Activated gamma-delta T cell (primary cell): ENCODE measurements around the gene KCNH6.
A peak's percentile ranks its signal among the peaks of the same experiment; 100 is the strongest.

ENCODE experiments used
- DNase-seq: peaks from one replicate; lab custom pipeline; 2025; lab: John Stamatoyannopoulos, UW
- total RNA-seq, 2 donors: gene quantifications; one replicate each; lab custom pipeline; 2026; lab: John Stamatoyannopoulos, UW

The KCNH6 gene, protein sequence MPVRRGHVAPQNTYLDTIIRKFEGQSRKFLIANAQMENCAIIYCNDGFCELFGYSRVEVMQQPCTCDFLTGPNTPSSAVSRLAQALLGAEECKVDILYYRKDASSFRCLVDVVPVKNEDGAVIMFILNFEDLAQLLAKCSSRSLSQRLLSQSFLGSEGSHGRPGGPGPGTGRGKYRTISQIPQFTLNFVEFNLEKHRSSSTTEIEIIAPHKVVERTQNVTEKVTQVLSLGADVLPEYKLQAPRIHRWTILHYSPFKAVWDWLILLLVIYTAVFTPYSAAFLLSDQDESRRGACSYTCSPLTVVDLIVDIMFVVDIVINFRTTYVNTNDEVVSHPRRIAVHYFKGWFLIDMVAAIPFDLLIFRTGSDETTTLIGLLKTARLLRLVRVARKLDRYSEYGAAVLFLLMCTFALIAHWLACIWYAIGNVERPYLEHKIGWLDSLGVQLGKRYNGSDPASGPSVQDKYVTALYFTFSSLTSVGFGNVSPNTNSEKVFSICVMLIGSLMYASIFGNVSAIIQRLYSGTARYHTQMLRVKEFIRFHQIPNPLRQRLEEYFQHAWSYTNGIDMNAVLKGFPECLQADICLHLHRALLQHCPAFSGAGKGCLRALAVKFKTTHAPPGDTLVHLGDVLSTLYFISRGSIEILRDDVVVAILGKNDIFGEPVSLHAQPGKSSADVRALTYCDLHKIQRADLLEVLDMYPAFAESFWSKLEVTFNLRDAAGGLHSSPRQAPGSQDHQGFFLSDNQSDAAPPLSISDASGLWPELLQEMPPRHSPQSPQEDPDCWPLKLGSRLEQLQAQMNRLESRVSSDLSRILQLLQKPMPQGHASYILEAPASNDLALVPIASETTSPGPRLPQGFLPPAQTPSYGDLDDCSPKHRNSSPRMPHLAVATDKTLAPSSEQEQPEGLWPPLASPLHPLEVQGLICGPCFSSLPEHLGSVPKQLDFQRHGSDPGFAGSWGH
- total RNA-seq: 0 reads per million in 2 donors

DNA sequence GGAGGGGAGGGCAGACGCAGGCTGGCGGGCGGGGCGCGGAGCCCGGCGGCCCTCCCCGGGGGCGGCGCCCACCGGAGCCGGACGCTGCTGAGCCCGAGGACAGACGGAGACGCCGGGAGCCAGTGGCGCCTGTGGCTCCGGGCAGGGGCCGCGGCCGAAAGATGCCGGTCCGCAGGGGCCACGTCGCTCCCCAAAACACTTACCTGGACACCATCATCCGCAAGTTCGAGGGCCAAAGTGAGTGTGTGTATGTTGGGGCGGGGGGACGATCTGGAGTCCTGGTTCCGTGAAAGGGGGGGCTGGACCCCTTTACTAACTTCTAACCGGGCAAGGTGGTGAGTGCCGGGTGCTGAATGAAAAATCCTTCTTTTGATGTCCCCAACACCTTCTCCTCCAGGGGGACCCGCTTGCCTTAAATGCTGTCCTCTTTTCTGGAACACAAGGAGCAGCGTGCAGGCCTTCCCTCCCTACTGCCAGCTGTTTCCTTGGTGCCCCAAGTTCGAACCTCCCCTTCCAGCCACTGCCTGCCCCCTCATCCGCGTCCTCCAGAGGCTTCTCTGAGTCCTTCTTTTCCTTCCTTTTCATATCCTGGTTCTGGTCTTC, at the start of gene KCNH6:
TSS of gene KCNH6 (plus strand) at position 106 of the 603 bp plus-strand sequence. CDS start at position 162, 56 bp downstream.
- DNase-seq: no peak

DNA sequence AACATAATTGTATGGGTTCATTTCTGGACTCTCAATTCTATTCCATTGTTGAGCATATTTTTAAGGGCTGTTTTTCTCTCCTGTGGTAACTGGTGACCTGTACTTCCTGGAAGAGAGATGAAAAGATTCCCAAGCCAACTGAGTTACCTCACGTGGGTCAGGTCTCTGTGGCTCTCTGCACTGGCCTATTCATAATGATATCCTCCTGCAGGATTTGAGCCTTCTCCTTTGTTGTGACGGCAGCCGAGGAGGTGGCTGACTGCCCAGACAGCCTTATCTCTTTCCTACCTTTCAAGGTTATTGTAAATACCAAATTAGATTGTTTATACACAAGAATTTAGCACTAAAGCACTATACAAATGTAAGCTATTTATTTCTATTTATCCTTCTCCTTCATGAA, 49.0 kb upstream of the KCNH6 start:
- DNase-seq: no peak

DNA sequence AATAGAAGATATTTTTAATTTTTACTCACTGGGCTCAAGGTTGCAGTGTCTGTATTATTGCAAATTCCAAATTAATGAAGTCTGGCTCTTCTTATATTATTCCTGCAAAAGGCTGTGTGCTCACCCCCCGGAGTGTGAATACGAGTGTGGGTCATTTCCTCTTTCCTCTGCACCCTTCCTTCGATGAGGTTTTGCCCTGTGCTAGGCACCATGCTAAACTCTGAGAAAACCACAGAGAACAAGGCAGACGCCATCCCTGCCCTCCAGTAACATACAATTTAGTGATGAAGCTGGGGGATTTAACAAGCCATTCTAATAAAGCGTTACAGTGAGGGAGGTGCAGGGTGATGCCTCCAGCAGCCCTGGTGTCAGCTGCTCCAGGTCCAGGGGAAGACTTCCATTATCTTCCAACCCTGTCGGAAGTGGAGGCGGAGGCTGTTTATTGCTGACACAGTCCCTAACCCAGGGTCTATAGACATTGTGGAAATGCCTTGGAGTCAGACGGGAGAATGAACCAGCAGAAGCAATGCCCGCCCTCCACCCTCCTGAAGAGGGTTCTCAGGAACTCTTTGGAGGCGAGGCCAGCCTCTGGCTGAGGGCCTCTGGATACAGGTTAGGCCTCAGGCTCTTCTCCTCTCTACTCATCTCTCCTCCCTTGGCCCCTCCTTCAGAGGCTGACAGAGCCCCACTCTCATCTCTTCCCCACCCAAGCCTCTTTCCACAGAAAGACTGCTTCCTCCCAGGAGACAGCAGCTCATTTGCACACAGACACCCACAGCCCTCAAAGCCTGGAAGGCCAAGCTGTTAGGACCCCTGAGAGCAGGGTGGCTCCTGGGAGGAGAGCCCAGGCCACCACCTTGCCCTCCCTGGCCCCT, 48.3 kb upstream of the KCNH6 start:
- DNase-seq: no peak

DNA sequence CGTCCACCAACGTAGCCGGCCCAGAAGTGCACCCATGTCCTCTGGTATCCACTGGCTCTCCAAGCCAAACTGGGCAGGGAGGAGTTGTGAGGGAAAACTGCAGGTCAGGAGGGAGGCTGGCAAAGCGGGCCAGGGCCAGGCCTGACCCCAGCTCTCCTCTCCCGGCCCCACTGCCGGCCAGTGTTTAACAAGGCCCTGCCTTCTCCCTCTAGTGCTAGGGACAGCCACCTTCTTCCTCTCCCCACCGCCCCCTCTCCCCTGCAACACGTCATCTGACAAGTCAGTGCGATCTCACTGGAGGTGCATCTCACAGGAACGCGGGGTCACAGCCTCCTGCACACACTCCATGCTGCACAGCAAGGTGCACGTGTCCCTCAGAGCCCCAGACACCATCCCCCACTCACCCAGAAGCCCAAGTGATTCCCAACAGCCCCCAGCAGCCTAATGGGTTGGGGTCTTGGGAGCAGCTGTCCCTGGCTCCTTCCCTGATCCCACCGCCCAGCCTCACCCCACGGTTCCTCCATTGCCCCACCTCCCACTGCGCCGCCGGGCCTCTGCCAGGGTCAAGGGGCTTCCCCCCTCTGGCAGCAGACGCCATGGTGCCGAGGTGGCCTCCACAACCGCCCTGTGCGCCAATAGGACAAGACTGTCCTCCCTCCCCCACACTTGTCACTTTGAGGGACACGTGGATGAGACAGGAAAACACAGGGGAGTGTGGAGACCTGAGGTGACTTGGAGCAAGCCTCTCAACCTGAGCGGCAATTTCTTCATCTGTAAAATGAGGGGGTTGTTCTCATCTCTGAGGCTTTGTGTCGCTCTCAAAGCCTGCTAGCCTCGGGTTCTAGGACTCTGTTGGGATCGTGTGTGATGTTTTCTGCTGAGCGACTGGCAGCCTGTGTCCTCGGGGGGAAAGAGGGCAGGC, 47.4 kb upstream of the KCNH6 start:
- no peak for DNase-seq

DNA sequence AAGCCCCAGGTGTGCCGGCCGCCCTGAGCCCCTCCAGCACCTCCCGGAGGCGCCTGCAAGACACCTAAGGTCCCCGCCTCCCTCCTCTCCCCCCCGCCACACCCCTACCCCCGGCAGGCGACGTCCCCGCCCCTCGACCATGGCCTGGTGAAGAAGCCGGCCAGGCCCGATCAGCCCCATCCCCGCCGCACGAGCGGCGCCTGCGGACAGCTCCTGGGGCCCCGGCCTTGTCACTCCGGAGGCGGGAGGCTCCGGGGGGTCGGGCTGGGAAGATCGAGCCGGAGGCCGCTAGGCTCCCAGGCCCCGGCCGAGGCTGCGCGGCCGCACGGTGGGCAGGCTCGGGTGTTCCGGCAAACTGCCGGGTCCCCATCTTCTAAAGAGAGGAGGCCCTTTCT, 46.7 kb upstream of the KCNH6 start:
- DNase-seq: no peak

DNA sequence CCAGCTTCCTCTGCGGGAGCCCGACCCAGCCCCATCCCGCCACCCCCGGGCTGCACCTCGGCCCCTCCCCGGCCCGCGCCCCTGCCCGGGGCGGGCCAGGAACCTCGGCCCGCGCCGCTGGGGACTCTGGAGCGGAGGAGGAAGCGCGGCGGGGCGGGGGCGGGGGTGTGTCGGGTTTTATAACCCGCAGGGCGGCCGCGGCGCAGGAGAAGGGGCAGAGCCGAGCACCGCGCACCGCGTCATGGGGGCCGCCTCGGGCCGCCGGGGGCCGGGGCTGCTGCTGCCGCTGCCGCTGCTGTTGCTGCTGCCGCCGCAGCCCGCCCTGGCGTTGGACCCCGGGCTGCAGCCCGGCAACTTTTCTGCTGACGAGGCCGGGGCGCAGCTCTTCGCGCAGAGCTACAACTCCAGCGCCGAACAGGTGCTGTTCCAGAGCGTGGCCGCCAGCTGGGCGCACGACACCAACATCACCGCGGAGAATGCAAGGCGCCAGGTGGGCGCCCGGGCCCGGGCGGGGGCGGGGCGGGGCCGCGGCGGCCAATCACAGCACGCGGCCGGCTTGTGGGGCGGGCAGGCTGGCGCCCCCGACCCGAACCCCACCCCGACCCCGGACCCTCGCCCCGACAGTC, 46.2 kb upstream of the KCNH6 start, which contains the start of gene ACE:
TSS of gene ACE (plus strand) at position 208 of the 626 bp plus-strand sequence. CDS start at position 242, 34 bp downstream.
- DNase-seq: peak; percentile 39

- DNase-seq: no peak
Measured at GRCh38 chr17:63477480-63478440, 45.4 kb upstream of the KCNH6 start.

- no peak for DNase-seq
Measured at GRCh38 chr17:63478814-63479494, 44.2 kb upstream of the KCNH6 start.

DNA sequence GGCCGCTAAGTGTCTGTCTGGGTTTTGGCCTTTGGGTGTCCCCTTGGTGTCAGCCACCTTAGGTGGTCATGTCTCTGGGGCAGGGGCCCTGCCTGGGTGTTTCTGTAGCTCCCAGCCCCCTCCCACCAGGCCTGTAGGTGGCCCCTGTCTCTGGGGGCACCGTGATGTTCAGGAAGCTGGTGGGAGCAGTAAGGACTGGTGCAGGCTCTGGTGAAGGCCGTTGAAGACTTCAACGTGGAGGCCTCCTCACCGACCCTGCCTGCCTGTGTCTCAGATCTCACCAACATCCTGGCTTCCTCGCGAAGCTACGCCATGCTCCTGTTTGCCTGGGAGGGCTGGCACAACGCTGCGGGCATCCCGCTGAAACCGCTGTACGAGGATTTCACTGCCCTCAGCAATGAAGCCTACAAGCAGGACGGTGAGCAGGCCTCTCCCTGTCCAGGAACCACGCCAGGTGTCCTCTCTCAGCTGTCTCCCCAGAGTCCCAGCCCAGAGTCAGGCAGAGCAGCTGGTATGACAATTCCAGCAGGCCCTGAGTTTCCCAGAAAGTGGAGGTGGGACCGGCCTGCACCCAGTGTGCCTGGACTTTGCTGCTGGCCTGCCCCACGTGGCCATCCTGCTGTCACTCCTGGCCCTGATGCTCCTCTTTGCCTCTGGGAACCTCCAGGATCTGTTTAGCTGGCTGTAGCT, 43.5 kb upstream of the KCNH6 start:
- DNase-seq: no peak

GRCh38 chr17:63480192-63480784, 42.9 kb upstream of the KCNH6 start:
- DNase-seq: no peak

DNA sequence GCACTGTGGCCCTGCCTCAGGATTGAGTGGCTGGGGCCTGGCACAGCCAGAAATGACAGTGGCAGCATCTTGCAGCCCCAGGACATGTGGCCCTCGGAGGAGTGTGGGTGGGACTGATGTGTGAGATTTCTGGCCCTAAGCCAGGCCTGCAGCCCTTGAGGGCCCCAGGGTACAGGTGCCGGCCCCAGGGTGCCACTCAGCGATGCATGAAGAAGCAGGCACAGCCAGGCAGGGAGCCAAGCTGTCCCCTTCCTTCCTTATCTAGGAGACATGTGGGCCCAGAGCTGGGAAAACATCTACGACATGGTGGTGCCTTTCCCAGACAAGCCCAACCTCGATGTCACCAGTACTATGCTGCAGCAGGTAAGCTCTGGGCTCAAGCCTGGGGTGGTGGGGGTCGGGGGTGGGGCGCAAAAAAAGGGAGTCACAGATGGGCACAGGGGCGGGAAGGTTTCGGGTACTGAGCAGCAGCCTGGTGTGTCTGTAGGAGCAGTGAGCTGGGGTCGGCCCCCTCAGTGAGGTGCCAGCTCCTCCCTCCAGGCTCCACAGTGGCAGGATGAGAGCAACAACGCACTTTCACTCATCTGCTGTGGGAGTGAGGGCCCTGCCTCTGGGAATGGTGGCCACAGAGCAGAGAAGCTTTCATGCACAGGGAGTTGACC, 42.2 kb upstream of the KCNH6 start:
- no peak for DNase-seq

- DNase-seq: no peak
Measured at GRCh38 chr17:63481488-63481870, 41.7 kb upstream of the KCNH6 start.

DNA sequence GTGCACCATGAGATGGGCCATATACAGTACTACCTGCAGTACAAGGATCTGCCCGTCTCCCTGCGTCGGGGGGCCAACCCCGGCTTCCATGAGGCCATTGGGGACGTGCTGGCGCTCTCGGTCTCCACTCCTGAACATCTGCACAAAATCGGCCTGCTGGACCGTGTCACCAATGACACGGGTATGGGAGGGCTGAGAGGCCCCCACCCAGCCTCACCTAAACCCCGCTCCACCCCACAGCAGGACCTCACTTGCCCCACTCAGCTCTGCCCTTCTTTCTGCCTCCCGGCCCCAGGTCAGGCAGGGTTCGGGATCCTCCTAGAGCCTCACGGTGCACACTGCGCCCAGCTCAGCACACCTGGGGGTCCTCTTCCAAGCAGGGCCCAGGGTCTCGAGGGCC, 40.6 kb upstream of the KCNH6 start:
- no peak for DNase-seq

GRCh38 chr17:63483038-63483437, 40.1 kb upstream of the KCNH6 start:
- DNase-seq: no peak

GRCh38 chr17:63483655-63484575, 39.2 kb upstream of the KCNH6 start:
- no peak for DNase-seq
